Aorta (tissue), 5 donors: ENCODE measurements around the gene CYFIP2. TPM values are rescaled to one million over a fixed set of nuclear protein-coding genes. Genes with fewer than 3 reads are reported as not detected.

Experiments
- ATAC-seq: fragments of 200-7000 bp; cut with Tn5 transposase; one replicate; pipeline ENCODE4 v1.9.1; 2022; ENCODE audit warnings: moderate library complexity; ENCODE audit not compliant: low FRiP score
- DNase-seq, 2 donors: peaks; one replicate each; pipeline ENCODE4 v3.0.0-alpha.2; 2020
- H3K27ac ChIP-seq, 2 donors: one replicate each; pipeline ENCODE4 v1.5.1; 2013; ENCODE audit warnings: low read length in 2 of 2, mild to moderate bottlenecking in 2 of 2, moderate library complexity in 2 of 2, control low read depth in 1 of 2, inconsistent platforms in 1 of 2, low read depth in 1 of 2
- H3K27me3 ChIP-seq, 2 donors: one replicate each; pipeline ENCODE4 v1.6.1; 2013; ENCODE audit warnings: control low read depth in 1 of 2, low read length in 1 of 2, mild to moderate bottlenecking in 1 of 2, moderate library complexity in 1 of 2; ENCODE audit not compliant: insufficient read depth in 2 of 2, control insufficient read depth in 1 of 2
- H3K36me3 ChIP-seq, 2 donors: one replicate each; pipeline ENCODE4 v1.6.1; 2013; ENCODE audit warnings: control low read depth in 1 of 2, low read length in 1 of 2, mild to moderate bottlenecking in 1 of 2; ENCODE audit not compliant: insufficient read depth in 2 of 2, control insufficient read depth in 1 of 2
- H3K4me1 ChIP-seq, 2 donors: one replicate each; pipeline ENCODE4 v1.6.1; 2013; ENCODE audit warnings: low read length in 2 of 2, control low read depth in 1 of 2, mild to moderate bottlenecking in 1 of 2, moderate library complexity in 1 of 2; ENCODE audit not compliant: insufficient read depth in 2 of 2, control insufficient read depth in 1 of 2
- H3K4me3 ChIP-seq, 2 donors: one replicate each; pipeline ENCODE4 v1.5.1; 2013; ENCODE audit warnings: low read length in 2 of 2, control low read depth in 1 of 2, mild to moderate bottlenecking in 1 of 2
- H3K9me3 ChIP-seq: one replicate; pipeline ENCODE4 v1.6.1; 2013; ENCODE audit warnings: mild to moderate bottlenecking, low read length; ENCODE audit not compliant: control insufficient read depth
- WGBS, 2 donors: extraction: QIAGEN DNeasy Blood & Tissue Kit; methylation state at CpG; one replicate each; pipeline ENCODE4 v1.1.7; 2013; 5-methylcytosine and 5-hydroxymethylcytosine counted together
- intact Hi-C, 2 donors: fragments of 100-400 bp; cut with DNase I; formaldehyde crosslinking; loops; one replicate each; pipeline versions ENCODE4 v1.14.2 to v1.15.0; 2022
- polyA plus RNA-seq, 2 donors: library from polyadenylated mRNA; stranded (reverse); fragments of 200-250 nt; gene quantifications; one replicate each; pipeline ENCODE4 v1.2.3, GENCODE V29; 2013
- total RNA-seq, 2 donors: library from RNA; stranded (reverse); fragmentation: NEBNext Ultra II Directional; extraction: Animal tissue kit (Norgen Biotek cat#: 25700); gene quantifications; one replicate each; pipeline ENCODE4 v1.2.1, GENCODE V29; 2021
- donor health status: healthy with polysubstance abuse.
- donor health status: Bipolar disorder and iron deficiency.
- donor health status: DM: no; HTN: no; CAD: no.
- donor health status: DM: no; HTN: no; CAD: no.
- donor health status: DM: yes; HTN: yes; CAD: no.

CYFIP2 gene
- total and polyA plus RNA-seq, 4 donors, result 42.0 to 144 (median 113) TPM

- no peaks in the 10 kb centered on the region for H3K36me3 ChIP-seq
- H3K4me1 ChIP-seq, result no peaks in the 10 kb centered on the region
- no peak for ATAC-seq
Observed at GRCh38 chr5:157248821-157249470, 17.0 kb upstream of the CYFIP2 start.

GRCh38 chr5:157252711-157253465 is 13.0 kb upstream of the CYFIP2 start:
- intact Hi-C loops, result loop anchor here (2.0 to 5.0 kb wide), 3 partner anchors 59 to 106 kb away; no protein-coding TSS in a partner anchor
- peak in 1 of 2 donors; percentile 58 for DNase-seq
- 62 to 63% methylated on average over 4 of the region's 4 CpGs for WGBS, 2 donors
- no peaks in the 10 kb centered on the region for H3K9me3 ChIP-seq
- H3K27ac ChIP-seq, result no peak overlapping the region
- no peaks in the 10 kb centered on the region for H3K27me3 ChIP-seq
- H3K4me1 ChIP-seq, result no peaks in the 10 kb centered on the region
- peak; percentile 20 for ATAC-seq
- H3K36me3 ChIP-seq, result no peaks in the 10 kb centered on the region
- no peak overlapping the region for H3K4me3 ChIP-seq

More at GRCh38 chr5:157248821-157249470, 17.0 kb upstream of the CYFIP2 start:
- DNase-seq, result no peak
- Histone ChIP-seq H3K4me3 (no peak overlapping the region), H3K9me3 (no peaks in the 10 kb centered on the region), H3K27ac (no peak overlapping the region), H3K27me3 (no peaks in the 10 kb centered on the region)
- 86 to 87% methylated on average over 11 of the region's 11 CpGs for WGBS, 2 donors
- intact Hi-C loops, result no loop called here

GRCh38 chr5:157253547-157253946 is 12.4 kb upstream of the CYFIP2 start:
- WGBS, 2 donors, result 5 to 6% methylated on average over 2 of the region's 2 CpGs
- no peak for DNase-seq
- H3K9me3 ChIP-seq, result no peaks in the 10 kb centered on the region
- peak; percentile 89 for ATAC-seq
- intact Hi-C loops, result loop anchor here (2.0 to 5.0 kb wide), 3 partner anchors 59 to 106 kb away; no protein-coding TSS in a partner anchor
- no peak overlapping the region for H3K4me3 ChIP-seq
- no peaks in the 10 kb centered on the region for H3K36me3 ChIP-seq
- no peaks in the 10 kb centered on the region for H3K27me3 ChIP-seq
- no peaks in the 10 kb centered on the region for H3K4me1 ChIP-seq
- H3K27ac ChIP-seq, result no peak overlapping the region

GRCh38 chr5:157258450-157258849 is 7.5 kb upstream of the CYFIP2 start:
- no peak for DNase-seq
- intact Hi-C loops, result no loop called here
- Histone ChIP-seq H3K36me3 (no peaks in the 10 kb centered on the region), H3K27ac (no peak overlapping the region), H3K9me3 (no peaks in the 10 kb centered on the region), H3K27me3 (no peaks in the 10 kb centered on the region), H3K4me3 (no peak overlapping the region), H3K4me1 (no peaks in the 10 kb centered on the region)
- 92 to 95% methylated on average over 6 of the region's 6 CpGs for WGBS, 2 donors
- ATAC-seq, result no peak

- 86 to 94% methylated on average over 4 of the region's 4 CpGs for WGBS, 2 donors
- no peaks in the 10 kb centered on the region for H3K36me3 ChIP-seq
- DNase-seq (no peak), ATAC-seq (no peak)
- no peaks in the 10 kb centered on the region for H3K9me3 ChIP-seq
- no peaks in the 10 kb centered on the region for H3K27me3 ChIP-seq
- no peaks in the 10 kb centered on the region for H3K4me1 ChIP-seq
- no peak overlapping the region for H3K4me3 ChIP-seq
- intact Hi-C loops, result no loop called here
- no peak overlapping the region for H3K27ac ChIP-seq
Observed at GRCh38 chr5:157259699-157260098, 6.2 kb upstream of the CYFIP2 start.

- Histone ChIP-seq H3K4me3 (no peak overlapping the region), H3K27me3 (no peaks in the 10 kb centered on the region), H3K9me3 (no peaks in the 10 kb centered on the region), H3K27ac (no peak overlapping the region), H3K4me1 (no peaks in the 10 kb centered on the region), H3K36me3 (no peaks in the 10 kb centered on the region)
- WGBS, 2 donors, result 82 to 86% methylated on average over 7 of the region's 7 CpGs
- no peak for DNase-seq
- no peak for ATAC-seq
- intact Hi-C loops, result no loop called here
Observed at GRCh38 chr5:157263496-157264090, 2.3 kb upstream of the CYFIP2 start.

- Histone ChIP-seq H3K36me3 (no peaks in the 10 kb centered on the region), H3K27ac (no peak overlapping the region), H3K4me3 (peak overlapping the region; percentile 71 to 97), H3K27me3 (no peaks in the 10 kb centered on the region), H3K9me3 (no peaks in the 10 kb centered on the region), H3K4me1 (no peaks in the 10 kb centered on the region)
- WGBS, 2 donors, result 3% methylated on average over 54 to 62 of the region's 62 CpGs
- intact Hi-C loops, result no loop called here
- DNase-seq, result peak; percentile 50 to 79
- peak; percentile 51 for ATAC-seq
Observed at GRCh38 chr5:157266286-157267007, 524 bp downstream of the CYFIP2 start.

- Histone ChIP-seq H3K36me3 (no peaks in the 10 kb centered on the region), H3K4me3 (no peak overlapping the region), H3K9me3 (no peaks in the 10 kb centered on the region), H3K27ac (no peak overlapping the region), H3K4me1 (no peaks in the 10 kb centered on the region), H3K27me3 (no peaks in the 10 kb centered on the region)
- no peak for ATAC-seq
- no peak for DNase-seq
- intact Hi-C loops, result no loop called here
- WGBS, 2 donors, result 76 to 80% methylated on average over 3 of the region's 3 CpGs
Observed at GRCh38 chr5:157267025-157267424, 1.1 kb downstream of the CYFIP2 start.
